DND-41 (cell line): ENCODE data around the gene APOO.

Source experiments
- ATAC-seq: fragments of 200-7000 bp; cut with Tn5 transposase; 3 replicates; pipeline ENCODE4 v1.9.1; 2021; ENCODE audit warnings: low read depth; ENCODE audit not compliant: insufficient read depth
- DNase-seq: peaks from one replicate; pipeline ENCODE4 v3.0.0-alpha.2; 2020
- H2AFZ ChIP-seq: 2 replicates; pipeline ENCODE4 v1.6.0; 2012; ENCODE audit warnings: low read depth, low read length
- H3K27ac ChIP-seq: 2 replicates; pipeline ENCODE4 v1.5.1; 2012; ENCODE audit warnings: low read length, inconsistent platforms
- H3K27me3 ChIP-seq: fragments of 200-600 bp; sonication (generic); 2 replicates; pipeline ENCODE4 v1.6.0; 2012; ENCODE audit warnings: low read length, mild to moderate bottlenecking, inconsistent platforms; ENCODE audit not compliant: insufficient read depth, poor library complexity
- H3K36me3 ChIP-seq: 2 replicates; pipeline ENCODE4 v1.5.1; 2012; ENCODE audit warnings: low read length, inconsistent platforms; ENCODE audit not compliant: insufficient read depth
- H3K4me1 ChIP-seq: 2 replicates; pipeline ENCODE4 v1.5.1; 2012; ENCODE audit warnings: mild to moderate bottlenecking, low read length; ENCODE audit not compliant: insufficient read depth
- H3K4me2 ChIP-seq: 2 replicates; pipeline ENCODE4 v1.6.0; 2012; ENCODE audit warnings: mild to moderate bottlenecking, moderate library complexity, low read length, inconsistent platforms; ENCODE audit not compliant: insufficient read depth
- H3K4me3 ChIP-seq, 2 experiments: fragments of 200-600 bp in 1 of 2; shearing (Covaris generic) in 1 of 2; 2 replicates each; pipeline ENCODE4 v1.5.1; 2012 to 2016; ENCODE audit warnings: inconsistent platforms in 2 of 2, low read length in 2 of 2, mild to moderate bottlenecking in 2 of 2, low read depth in 1 of 2, moderate library complexity in 1 of 2
- H3K79me2 ChIP-seq: 2 replicates; pipeline ENCODE4 v1.6.0; 2012; ENCODE audit warnings: low read length, inconsistent platforms; ENCODE audit not compliant: insufficient read depth
- H3K9ac ChIP-seq: 2 replicates; pipeline ENCODE4 v1.6.0; 2012; ENCODE audit warnings: low read depth, mild to moderate bottlenecking, inconsistent platforms, low read length, moderate library complexity
- H3K9me3 ChIP-seq: 2 replicates; pipeline ENCODE4 v1.5.1; 2012; ENCODE audit warnings: low read length, moderate library complexity, mild to moderate bottlenecking, inconsistent platforms; ENCODE audit not compliant: insufficient read depth, severe bottlenecking
- H4K20me1 ChIP-seq: 2 replicates; pipeline ENCODE4 v1.6.0; 2012; ENCODE audit warnings: low read length; ENCODE audit not compliant: insufficient read depth
- EZH2 ChIP-seq: IDR thresholded peaks from 3 replicates; pipeline ENCODE4 v1.6.1; 2012; ENCODE audit warnings: borderline replicate concordance, low read depth, mild to moderate bottlenecking, moderate library complexity, low read length, inconsistent platforms; ENCODE audit not compliant: severe bottlenecking
- TF ChIP-seq, protein P1 (sequence below): IDR thresholded peaks from 2 replicates; pipeline ENCODE4 v1.5.1; 2012; ENCODE audit warnings: borderline replicate concordance, low read length, moderate library complexity, mild to moderate bottlenecking; ENCODE audit not compliant: poor library complexity, severe bottlenecking; ENCODE audit errors: extremely low read depth

APOO gene

DNA sequence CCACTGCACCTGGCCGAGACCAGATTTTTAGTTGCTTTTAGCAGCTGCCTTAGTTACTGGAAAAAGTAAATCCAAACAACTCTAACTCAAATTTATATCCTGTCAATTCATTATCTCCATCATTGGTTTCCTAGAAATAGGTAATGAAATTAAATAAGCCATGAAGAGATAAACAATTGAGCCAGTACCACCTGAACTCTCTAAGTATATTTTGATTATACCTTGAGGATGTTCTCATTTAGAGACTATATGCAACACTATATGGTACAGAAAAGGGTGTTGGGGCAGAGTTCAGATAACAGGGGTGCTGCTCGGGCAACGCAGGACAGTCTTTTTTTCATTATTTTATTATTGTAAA lies 89.8 kb downstream of the APOO start:
- Histone ChIP-seq H3K79me2 (no peaks in the 10 kb centered on the region), H3K4me2 (no peak overlapping the region), H2AFZ (no peak overlapping the region), H3K36me3 (no peaks in the 10 kb centered on the region), H4K20me1 (no peaks in the 10 kb centered on the region), H3K4me1 (peaks cover 4% of the 10 kb centered on the region; the same call in 1 of the 2 replicates), H3K9me3 (no peaks in the 10 kb centered on the region), H3K27me3 (no peaks in the 10 kb centered on the region), H3K27ac (no peak overlapping the region), H3K4me3 (no peak overlapping the region), H3K9ac (no peak overlapping the region)
- no peak for ATAC-seq
- TF ChIP-seq EZH2 = no peak
- TF ChIP-seq, protein P1, sequence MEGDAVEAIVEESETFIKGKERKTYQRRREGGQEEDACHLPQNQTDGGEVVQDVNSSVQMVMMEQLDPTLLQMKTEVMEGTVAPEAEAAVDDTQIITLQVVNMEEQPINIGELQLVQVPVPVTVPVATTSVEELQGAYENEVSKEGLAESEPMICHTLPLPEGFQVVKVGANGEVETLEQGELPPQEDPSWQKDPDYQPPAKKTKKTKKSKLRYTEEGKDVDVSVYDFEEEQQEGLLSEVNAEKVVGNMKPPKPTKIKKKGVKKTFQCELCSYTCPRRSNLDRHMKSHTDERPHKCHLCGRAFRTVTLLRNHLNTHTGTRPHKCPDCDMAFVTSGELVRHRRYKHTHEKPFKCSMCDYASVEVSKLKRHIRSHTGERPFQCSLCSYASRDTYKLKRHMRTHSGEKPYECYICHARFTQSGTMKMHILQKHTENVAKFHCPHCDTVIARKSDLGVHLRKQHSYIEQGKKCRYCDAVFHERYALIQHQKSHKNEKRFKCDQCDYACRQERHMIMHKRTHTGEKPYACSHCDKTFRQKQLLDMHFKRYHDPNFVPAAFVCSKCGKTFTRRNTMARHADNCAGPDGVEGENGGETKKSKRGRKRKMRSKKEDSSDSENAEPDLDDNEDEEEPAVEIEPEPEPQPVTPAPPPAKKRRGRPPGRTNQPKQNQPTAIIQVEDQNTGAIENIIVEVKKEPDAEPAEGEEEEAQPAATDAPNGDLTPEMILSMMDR = no peak
- no peak for DNase-seq

DNA sequence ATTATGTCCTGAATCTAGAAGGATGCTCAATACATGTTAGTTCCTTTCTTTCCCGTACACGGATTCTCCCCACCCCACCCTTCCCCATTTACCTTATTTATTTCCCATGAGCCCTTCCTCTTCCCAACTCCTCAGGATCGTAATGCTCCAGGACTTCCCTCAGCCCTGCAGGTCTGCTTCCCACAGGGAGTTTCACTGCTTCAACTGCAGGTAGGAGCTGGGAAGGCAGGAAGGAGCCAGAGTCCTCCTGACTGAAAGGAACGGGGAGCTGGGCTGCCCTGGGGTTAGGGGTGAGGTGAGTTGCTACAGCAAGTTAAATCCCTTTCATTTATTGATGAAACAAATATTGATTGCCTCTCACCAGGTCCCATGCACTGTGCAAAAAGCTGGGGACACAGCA lies 91.6 kb downstream of the APOO start:
- DNase-seq = no peak
- no peaks in the 10 kb centered on the region for H3K27me3 ChIP-seq
- H3K79me2 ChIP-seq = no peaks in the 10 kb centered on the region
- H3K9ac ChIP-seq = no peak overlapping the region
- no peak for TF ChIP-seq EZH2
- TF ChIP-seq, protein P1 = no peak
- no peak overlapping the region for H2AFZ ChIP-seq
- H3K9me3 ChIP-seq = no peaks in the 10 kb centered on the region
- peaks cover 4% of the 10 kb centered on the region; the same call in 1 of the 2 replicates for H3K4me1 ChIP-seq
- no peaks in the 10 kb centered on the region for H4K20me1 ChIP-seq
- no peak overlapping the region for H3K27ac ChIP-seq
- no peak overlapping the region for H3K4me2 ChIP-seq
- H3K36me3 ChIP-seq = no peaks in the 10 kb centered on the region
- no peak overlapping the region for H3K4me3 ChIP-seq
- no peak for ATAC-seq

DNA sequence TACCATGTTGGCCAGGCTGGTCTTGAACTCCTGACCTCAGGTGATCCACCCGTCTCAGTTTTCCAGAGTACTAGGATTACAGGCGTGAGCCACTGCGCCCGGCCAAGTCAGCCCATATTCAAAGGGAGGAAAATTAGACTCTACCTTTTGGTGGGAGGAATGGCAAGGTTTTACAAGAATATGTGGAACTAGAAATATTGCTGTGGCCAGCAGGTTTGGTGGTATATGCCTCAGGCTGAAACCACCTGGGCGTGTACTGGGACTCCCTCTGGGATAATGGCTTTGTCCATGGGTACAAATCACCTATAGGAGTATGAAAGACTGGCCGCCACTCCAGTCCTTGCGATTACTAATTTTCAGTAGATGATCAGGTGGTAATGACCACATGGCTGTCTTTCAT lies 92.4 kb downstream of the APOO start:
- no peak overlapping the region for H3K4me2 ChIP-seq
- ATAC-seq = no peak
- H3K36me3 ChIP-seq = no peaks in the 10 kb centered on the region

More for the DNA sequence above, 92.4 kb downstream of the APOO start:
- TF ChIP-seq, protein P1 = no peak
- TF ChIP-seq EZH2 = no peak
- Histone ChIP-seq H3K27me3 (no peaks in the 10 kb centered on the region), H3K27ac (no peak overlapping the region), H2AFZ (no peak overlapping the region), H4K20me1 (no peaks in the 10 kb centered on the region), H3K4me1 (peaks cover 2% of the 10 kb centered on the region; the same call in 1 of the 2 replicates), H3K79me2 (no peaks in the 10 kb centered on the region), H3K9me3 (no peaks in the 10 kb centered on the region), H3K4me3 (no peak overlapping the region), H3K9ac (no peak overlapping the region)
- DNase-seq = no peak
